GM23338 (cell line): ENCODE measurements around the gene LCNL1. TPM values are rescaled to one million over a fixed set of nuclear protein-coding genes. Genes with fewer than 3 reads are reported as not detected.
A peak's percentile ranks its signal among the peaks of the same experiment; 100 is the strongest.

Source experiments
- ATAC-seq: fragments of 200-7000 bp; cut with Tn5 transposase; 3 replicates; pipeline ENCODE4 v1.9.1; 2020
- DNase-seq: peaks from one replicate; pipeline ENCODE4 v3.0.0-alpha.2; 2015; ENCODE audit warnings: low spot score
- H2AFZ ChIP-seq: fragments of 200-600 bp; sonication (generic); 2 replicates; pipeline ENCODE4 v1.8.0; 2016; ENCODE audit warnings: antibody characterized with exemption, mild to moderate bottlenecking, moderate library complexity
- H3F3A ChIP-seq: fragments of 200-600 bp; sonication (generic); replicated peaks from 2 replicates; pipeline ENCODE4 v1.8.0; 2017; ENCODE audit warnings: antibody characterized with exemption, mixed run types, low read depth
- H3K27ac ChIP-seq: fragments of 200-600 bp; sonication (generic); 2 replicates; pipeline ENCODE4 v1.6.1; 2016; ENCODE audit warnings: low read depth
- H3K27me3 ChIP-seq: fragments of 200-600 bp; sonication (generic); 2 replicates; pipeline ENCODE4 v1.8.0; 2016; ENCODE audit warnings: mild to moderate bottlenecking, mixed run types, moderate library complexity; ENCODE audit not compliant: insufficient read depth
- H3K36me3 ChIP-seq: fragments of 200-600 bp; sonication (generic); 2 replicates; pipeline ENCODE4 v1.8.0; 2016; ENCODE audit warnings: mild to moderate bottlenecking; ENCODE audit not compliant: insufficient read depth
- H3K4me1 ChIP-seq: fragments of 200-600 bp; sonication (generic); 2 replicates; pipeline ENCODE4 v1.8.0; 2016; ENCODE audit warnings: mild to moderate bottlenecking, moderate library complexity; ENCODE audit not compliant: insufficient read depth
- H3K4me2 ChIP-seq: fragments of 200-600 bp; sonication (generic); 2 replicates; pipeline ENCODE4 v1.7.1; 2017; ENCODE audit warnings: mixed run types
- H3K4me3 ChIP-seq: fragments of 200-600 bp; sonication (generic); 2 replicates; pipeline ENCODE4 v1.6.1; 2016; ENCODE audit warnings: mixed run types
- H3K79me2 ChIP-seq: fragments of 200-600 bp; sonication (generic); replicated peaks from 2 replicates; pipeline ENCODE4 v1.8.0; 2017; ENCODE audit warnings: mild to moderate bottlenecking; ENCODE audit not compliant: insufficient read depth
- H3K9me2 ChIP-seq: fragments of 200-600 bp; sonication (generic); 2 replicates; pipeline ENCODE4 v1.8.0; 2017; ENCODE audit not compliant: insufficient read depth
- H4K20me1 ChIP-seq: fragments of 200-600 bp; sonication (generic); replicated peaks from 2 replicates; pipeline ENCODE4 v1.8.0; 2017; ENCODE audit warnings: mild to moderate bottlenecking; ENCODE audit not compliant: insufficient read depth
- H3K27ac Mint-ChIP-seq: 2 replicates; pipeline ENCODE4 v1.8.0; 2020; ENCODE audit warnings: inconsistent platforms, mild to moderate bottlenecking, moderate library complexity, mixed read lengths
- H3K27me3 Mint-ChIP-seq: 3 replicates; pipeline ENCODE4 v1.8.0; 2022; ENCODE audit warnings: low read depth, mild to moderate bottlenecking, moderate library complexity, mixed read lengths, inconsistent platforms; ENCODE audit not compliant: insufficient read depth, poor library complexity
- H3K36me3 Mint-ChIP-seq: 3 replicates; pipeline ENCODE4 v1.8.0; 2021; ENCODE audit warnings: low read depth, mild to moderate bottlenecking, inconsistent platforms, moderate library complexity, mixed read lengths
- H3K4me1 Mint-ChIP-seq: 3 replicates; pipeline ENCODE4 v1.8.0; 2020; ENCODE audit warnings: mild to moderate bottlenecking, inconsistent platforms, mixed read lengths
- H3K4me3 Mint-ChIP-seq: 3 replicates; pipeline ENCODE4 v1.8.0; 2021; ENCODE audit warnings: moderate library complexity, mild to moderate bottlenecking, inconsistent platforms, mixed read lengths
- H3K9me3 Mint-ChIP-seq: 3 replicates; pipeline ENCODE4 v1.8.0; 2020; ENCODE audit warnings: moderate library complexity, mild to moderate bottlenecking, inconsistent platforms, mixed read lengths
- CREB1 ChIP-seq: fragments of 250-450 bp; sonication (Bioruptor Pico); IDR thresholded peaks from 2 replicates; pipeline ENCODE4 v1.5.0; 2020; ENCODE audit warnings: low read depth, mild to moderate bottlenecking, moderate library complexity
- EZH2 ChIP-seq: fragments of 200-600 bp; sonication (generic); IDR thresholded peaks from one replicate; pipeline ENCODE4 v1.8.0; 2017; ENCODE audit warnings: antibody characterized with exemption, mild to moderate bottlenecking, low read depth; ENCODE audit not compliant: unreplicated experiment
- EZH2phosphoT487 ChIP-seq: fragments of 200-600 bp; sonication (generic); IDR thresholded peaks from one replicate; pipeline ENCODE4 v1.8.1; 2018; ENCODE audit warnings: antibody characterized with exemption; ENCODE audit not compliant: unreplicated experiment
- JUNB ChIP-seq: IDR thresholded peaks from one replicate; pipeline ENCODE4 v1.6.1; 2016; ENCODE audit warnings: antibody characterized with exemption; ENCODE audit not compliant: unreplicated experiment
- NANOG ChIP-seq: IDR thresholded peaks from 2 replicates; pipeline ENCODE4 v1.6.1; 2016; ENCODE audit warnings: antibody characterized with exemption, borderline replicate concordance
- ZNF114 ChIP-seq: fragments of 250-450 bp; sonication (Bioruptor Pico); IDR thresholded peaks from 2 replicates; pipeline ENCODE4 v1.5.0; 2020; ENCODE audit warnings: mild to moderate bottlenecking, moderate library complexity
- ZNF331 ChIP-seq: fragments of 250-450 bp; sonication (Bioruptor Pico); IDR thresholded peaks from 2 replicates; pipeline ENCODE4 v1.5.0; 2020; ENCODE audit warnings: low read depth, mild to moderate bottlenecking, moderate library complexity
- polyA plus RNA-seq: library from polyadenylated mRNA; unstranded; fragments of >200 nt; fragmentation: Nextera tagmentation; extraction: Ambion mirVana; gene quantifications from 2 replicates; pipeline ENCODE4 v1.2.1, GENCODE V29; 2016
- total RNA-seq: library from RNA; depleted of rRNA; stranded (reverse); fragments of >200 nt; shearing (Covaris generic); gene quantifications from 2 replicates; pipeline ENCODE4 v1.2.3, GENCODE V29; 2014
- TF ChIP-seq, protein P1 (sequence below): IDR thresholded peaks from 2 replicates; pipeline ENCODE4 v1.6.1; 2016; ENCODE audit warnings: antibody characterized with exemption
- TF ChIP-seq, protein P2 (sequence below): fragments of 250-450 bp; sonication (Bioruptor Pico); IDR thresholded peaks from 2 replicates; pipeline ENCODE4 v1.5.0; 2020; ENCODE audit warnings: mild to moderate bottlenecking, moderate library complexity
- TF ChIP-seq, protein P3 (sequence below): IDR thresholded peaks from one replicate; pipeline ENCODE4 v1.6.1; 2018; ENCODE audit warnings: antibody characterized with exemption; ENCODE audit not compliant: unreplicated experiment
- TF ChIP-seq, protein P4 (sequence below), 2 experiments: fragments of 200-600 bp in 1 of 2; sonication (generic) in 1 of 2; conservative IDR thresholded peaks; 2 replicates each; pipeline versions ENCODE4 v1.5.1 to v1.6.1; 2016 to 2017; ENCODE audit warnings: antibody characterized with exemption in 2 of 2, low read depth in 2 of 2, mild to moderate bottlenecking in 2 of 2, moderate library complexity in 1 of 2

Gene LCNL1
- total and polyA plus RNA-seq, 2 experiments from 2014 or later, result 0.11 TPM; not detected in 1

DNA sequence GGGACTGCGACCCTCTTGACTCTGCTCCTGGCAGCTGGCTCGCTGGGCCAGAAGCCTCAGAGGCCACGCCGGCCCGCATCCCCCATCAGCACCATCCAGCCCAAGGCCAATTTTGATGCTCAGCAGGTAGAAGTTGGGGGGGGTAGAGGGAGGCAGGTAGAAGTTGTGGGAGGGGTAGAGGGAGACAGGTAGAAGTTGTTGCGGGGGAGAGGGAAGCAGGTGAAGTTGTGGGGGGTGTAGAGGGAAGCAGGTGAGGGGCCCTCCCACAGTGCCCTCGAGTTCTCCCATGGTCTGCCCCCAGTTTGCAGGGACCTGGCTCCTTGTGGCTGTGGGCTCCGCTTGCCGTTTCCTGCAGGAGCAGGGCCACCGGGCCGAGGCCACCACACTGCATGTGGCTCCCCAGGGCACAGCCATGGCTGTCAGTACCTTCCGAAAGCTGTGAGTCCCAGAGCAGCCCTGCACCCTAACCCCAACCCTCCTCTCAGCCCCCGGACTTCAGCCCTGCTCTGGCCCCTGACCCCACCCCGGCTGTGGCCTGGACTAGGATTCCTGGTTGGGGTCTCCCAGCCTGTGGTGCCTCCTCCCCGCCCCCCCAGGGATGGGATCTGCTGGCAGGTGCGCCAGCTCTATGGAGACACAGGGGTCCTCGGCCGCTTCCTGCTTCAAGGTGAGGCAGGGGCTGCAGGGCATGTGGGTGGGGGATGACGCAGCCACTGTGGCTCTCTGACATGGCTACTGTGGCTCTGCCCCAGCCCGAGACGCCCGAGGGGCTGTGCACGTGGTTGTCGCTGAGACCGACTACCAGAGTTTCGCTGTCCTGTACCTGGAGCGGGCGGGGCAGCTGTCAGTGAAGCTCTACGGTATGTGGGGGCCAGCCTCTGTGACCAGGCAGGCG is 37.2 kb upstream of the LCNL1 start:
- H3K4me1 Mint-ChIP-seq, result peaks cover 8% of the 10 kb centered on the region
- Histone ChIP-seq H3K27ac (no peak overlapping the region), H3K4me1 (peaks cover 9% of the 10 kb centered on the region), H3F3A (no peaks in the 10 kb centered on the region; the same call in 1 of the 2 replicates), H3K4me3 (no peak overlapping the region), H4K20me1 (no peaks in the 10 kb centered on the region), H3K79me2 (0 out of 2 replicates have a peak, but pooled peaks cover 5% of the 10 kb centered on the region), H3K4me2 (0 out of 2 replicates have a peak overlapping the region, but pooled peaks have one; percentile 51), H3K27me3 (no peaks in the 10 kb centered on the region), H2AFZ (no peak overlapping the region), H3K36me3 (no peaks in the 10 kb centered on the region), H3K9me2 (no peaks in the 10 kb centered on the region)
- H3K4me3 Mint-ChIP-seq, result no peak overlapping the region
- DNase-seq (no peak), ATAC-seq (no peak)
- peaks cover 10% of the 10 kb centered on the region; the same call in 2 of the 3 replicates for H3K36me3 Mint-ChIP-seq
- H3K27me3 Mint-ChIP-seq, result peaks cover 9% of the 10 kb centered on the region
- no peaks in the 10 kb centered on the region for H3K9me3 Mint-ChIP-seq
- no peak for TF ChIP-seq CREB1 (CRISPR knock-in tag)
- TF ChIP-seq ZNF114 (CRISPR knock-in tag), result no peak
- TF ChIP-seq, protein P1, sequence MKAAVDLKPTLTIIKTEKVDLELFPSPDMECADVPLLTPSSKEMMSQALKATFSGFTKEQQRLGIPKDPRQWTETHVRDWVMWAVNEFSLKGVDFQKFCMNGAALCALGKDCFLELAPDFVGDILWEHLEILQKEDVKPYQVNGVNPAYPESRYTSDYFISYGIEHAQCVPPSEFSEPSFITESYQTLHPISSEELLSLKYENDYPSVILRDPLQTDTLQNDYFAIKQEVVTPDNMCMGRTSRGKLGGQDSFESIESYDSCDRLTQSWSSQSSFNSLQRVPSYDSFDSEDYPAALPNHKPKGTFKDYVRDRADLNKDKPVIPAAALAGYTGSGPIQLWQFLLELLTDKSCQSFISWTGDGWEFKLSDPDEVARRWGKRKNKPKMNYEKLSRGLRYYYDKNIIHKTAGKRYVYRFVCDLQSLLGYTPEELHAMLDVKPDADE, result no peak
- no peak for TF ChIP-seq JUNB
- TF ChIP-seq, protein P2, sequence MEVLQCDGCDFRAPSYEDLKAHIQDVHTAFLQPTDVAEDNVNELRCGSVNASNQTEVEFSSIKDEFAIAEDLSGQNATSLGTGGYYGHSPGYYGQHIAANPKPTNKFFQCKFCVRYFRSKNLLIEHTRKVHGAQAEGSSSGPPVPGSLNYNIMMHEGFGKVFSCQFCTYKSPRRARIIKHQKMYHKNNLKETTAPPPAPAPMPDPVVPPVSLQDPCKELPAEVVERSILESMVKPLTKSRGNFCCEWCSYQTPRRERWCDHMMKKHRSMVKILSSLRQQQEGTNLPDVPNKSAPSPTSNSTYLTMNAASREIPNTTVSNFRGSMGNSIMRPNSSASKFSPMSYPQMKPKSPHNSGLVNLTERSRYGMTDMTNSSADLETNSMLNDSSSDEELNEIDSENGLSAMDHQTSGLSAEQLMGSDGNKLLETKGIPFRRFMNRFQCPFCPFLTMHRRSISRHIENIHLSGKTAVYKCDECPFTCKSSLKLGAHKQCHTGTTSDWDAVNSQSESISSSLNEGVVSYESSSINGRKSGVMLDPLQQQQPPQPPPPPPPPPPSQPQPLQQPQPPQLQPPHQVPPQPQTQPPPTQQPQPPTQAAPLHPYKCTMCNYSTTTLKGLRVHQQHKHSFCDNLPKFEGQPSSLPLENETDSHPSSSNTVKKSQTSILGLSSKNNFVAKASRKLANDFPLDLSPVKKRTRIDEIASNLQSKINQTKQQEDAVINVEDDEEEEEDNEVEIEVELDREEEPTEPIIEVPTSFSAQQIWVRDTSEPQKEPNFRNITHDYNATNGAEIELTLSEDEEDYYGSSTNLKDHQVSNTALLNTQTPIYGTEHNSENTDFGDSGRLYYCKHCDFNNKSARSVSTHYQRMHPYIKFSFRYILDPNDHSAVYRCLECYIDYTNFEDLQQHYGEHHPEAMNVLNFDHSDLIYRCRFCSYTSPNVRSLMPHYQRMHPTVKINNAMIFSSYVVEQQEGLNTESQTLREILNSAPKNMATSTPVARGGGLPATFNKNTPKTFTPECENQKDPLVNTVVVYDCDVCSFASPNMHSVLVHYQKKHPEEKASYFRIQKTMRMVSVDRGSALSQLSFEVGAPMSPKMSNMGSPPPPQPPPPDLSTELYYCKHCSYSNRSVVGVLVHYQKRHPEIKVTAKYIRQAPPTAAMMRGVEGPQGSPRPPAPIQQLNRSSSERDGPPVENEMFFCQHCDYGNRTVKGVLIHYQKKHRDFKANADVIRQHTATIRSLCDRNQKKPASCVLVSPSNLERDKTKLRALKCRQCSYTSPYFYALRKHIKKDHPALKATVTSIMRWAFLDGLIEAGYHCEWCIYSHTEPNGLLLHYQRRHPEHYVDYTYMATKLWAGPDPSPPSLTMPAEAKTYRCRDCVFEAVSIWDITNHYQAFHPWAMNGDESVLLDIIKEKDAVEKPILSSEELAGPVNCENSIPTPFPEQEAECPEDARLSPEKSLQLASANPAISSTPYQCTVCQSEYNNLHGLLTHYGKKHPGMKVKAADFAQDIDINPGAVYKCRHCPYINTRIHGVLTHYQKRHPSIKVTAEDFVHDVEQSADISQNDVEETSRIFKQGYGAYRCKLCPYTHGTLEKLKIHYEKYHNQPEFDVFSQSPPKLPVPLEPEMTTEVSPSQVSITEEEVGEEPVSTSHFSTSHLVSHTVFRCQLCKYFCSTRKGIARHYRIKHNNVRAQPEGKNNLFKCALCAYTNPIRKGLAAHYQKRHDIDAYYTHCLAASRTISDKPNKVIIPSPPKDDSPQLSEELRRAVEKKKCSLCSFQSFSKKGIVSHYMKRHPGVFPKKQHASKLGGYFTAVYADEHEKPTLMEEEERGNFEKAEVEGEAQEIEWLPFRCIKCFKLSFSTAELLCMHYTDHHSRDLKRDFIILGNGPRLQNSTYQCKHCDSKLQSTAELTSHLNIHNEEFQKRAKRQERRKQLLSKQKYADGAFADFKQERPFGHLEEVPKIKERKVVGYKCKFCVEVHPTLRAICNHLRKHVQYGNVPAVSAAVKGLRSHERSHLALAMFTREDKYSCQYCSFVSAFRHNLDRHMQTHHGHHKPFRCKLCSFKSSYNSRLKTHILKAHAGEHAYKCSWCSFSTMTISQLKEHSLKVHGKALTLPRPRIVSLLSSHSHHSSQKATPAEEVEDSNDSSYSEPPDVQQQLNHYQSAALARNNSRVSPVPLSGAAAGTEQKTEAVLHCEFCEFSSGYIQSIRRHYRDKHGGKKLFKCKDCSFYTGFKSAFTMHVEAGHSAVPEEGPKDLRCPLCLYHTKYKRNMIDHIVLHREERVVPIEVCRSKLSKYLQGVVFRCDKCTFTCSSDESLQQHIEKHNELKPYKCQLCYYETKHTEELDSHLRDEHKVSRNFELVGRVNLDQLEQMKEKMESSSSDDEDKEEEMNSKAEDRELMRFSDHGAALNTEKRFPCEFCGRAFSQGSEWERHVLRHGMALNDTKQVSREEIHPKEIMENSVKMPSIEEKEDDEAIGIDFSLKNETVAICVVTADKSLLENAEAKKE (CRISPR knock-in tag), result no peak
- TF ChIP-seq NANOG, result no peak
- no peak for TF ChIP-seq ZNF331 (CRISPR knock-in tag)
- TF ChIP-seq, protein P3, sequence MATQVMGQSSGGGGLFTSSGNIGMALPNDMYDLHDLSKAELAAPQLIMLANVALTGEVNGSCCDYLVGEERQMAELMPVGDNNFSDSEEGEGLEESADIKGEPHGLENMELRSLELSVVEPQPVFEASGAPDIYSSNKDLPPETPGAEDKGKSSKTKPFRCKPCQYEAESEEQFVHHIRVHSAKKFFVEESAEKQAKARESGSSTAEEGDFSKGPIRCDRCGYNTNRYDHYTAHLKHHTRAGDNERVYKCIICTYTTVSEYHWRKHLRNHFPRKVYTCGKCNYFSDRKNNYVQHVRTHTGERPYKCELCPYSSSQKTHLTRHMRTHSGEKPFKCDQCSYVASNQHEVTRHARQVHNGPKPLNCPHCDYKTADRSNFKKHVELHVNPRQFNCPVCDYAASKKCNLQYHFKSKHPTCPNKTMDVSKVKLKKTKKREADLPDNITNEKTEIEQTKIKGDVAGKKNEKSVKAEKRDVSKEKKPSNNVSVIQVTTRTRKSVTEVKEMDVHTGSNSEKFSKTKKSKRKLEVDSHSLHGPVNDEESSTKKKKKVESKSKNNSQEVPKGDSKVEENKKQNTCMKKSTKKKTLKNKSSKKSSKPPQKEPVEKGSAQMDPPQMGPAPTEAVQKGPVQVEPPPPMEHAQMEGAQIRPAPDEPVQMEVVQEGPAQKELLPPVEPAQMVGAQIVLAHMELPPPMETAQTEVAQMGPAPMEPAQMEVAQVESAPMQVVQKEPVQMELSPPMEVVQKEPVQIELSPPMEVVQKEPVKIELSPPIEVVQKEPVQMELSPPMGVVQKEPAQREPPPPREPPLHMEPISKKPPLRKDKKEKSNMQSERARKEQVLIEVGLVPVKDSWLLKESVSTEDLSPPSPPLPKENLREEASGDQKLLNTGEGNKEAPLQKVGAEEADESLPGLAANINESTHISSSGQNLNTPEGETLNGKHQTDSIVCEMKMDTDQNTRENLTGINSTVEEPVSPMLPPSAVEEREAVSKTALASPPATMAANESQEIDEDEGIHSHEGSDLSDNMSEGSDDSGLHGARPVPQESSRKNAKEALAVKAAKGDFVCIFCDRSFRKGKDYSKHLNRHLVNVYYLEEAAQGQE, result no peak
- TF ChIP-seq, protein P4, sequence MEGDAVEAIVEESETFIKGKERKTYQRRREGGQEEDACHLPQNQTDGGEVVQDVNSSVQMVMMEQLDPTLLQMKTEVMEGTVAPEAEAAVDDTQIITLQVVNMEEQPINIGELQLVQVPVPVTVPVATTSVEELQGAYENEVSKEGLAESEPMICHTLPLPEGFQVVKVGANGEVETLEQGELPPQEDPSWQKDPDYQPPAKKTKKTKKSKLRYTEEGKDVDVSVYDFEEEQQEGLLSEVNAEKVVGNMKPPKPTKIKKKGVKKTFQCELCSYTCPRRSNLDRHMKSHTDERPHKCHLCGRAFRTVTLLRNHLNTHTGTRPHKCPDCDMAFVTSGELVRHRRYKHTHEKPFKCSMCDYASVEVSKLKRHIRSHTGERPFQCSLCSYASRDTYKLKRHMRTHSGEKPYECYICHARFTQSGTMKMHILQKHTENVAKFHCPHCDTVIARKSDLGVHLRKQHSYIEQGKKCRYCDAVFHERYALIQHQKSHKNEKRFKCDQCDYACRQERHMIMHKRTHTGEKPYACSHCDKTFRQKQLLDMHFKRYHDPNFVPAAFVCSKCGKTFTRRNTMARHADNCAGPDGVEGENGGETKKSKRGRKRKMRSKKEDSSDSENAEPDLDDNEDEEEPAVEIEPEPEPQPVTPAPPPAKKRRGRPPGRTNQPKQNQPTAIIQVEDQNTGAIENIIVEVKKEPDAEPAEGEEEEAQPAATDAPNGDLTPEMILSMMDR (conservative IDR thresholded peaks at IDR 0.05; ENCODE audit: low read depth in 2 of 2), result no peak
- no peak for TF ChIP-seq EZH2
- TF ChIP-seq EZH2phosphoT487, result no peak
- no peak overlapping the region for H3K27ac Mint-ChIP-seq
